ENCODE results near the gene ZNF438.
"Not testable (repeated sequence)": the region's sequence is repeated elsewhere in the genome, so short reads cannot be mapped to it uniquely, and the experiment has no call there.

The ZNF438 gene

GRCh38 chr10:31055573-31056251 lies 24.0 kb upstream of the ZNF438 start:
- in situ Hi-C loops (cut with MboI; ENCODE audit: low sequenced_read_pairs): no loop called here

GRCh38 chr10:31051703-31052102 lies 20.0 kb upstream of the ZNF438 start:
- in situ Hi-C loops (cut with MboI; ENCODE audit: low sequenced_read_pairs): no loop called here

DNA sequence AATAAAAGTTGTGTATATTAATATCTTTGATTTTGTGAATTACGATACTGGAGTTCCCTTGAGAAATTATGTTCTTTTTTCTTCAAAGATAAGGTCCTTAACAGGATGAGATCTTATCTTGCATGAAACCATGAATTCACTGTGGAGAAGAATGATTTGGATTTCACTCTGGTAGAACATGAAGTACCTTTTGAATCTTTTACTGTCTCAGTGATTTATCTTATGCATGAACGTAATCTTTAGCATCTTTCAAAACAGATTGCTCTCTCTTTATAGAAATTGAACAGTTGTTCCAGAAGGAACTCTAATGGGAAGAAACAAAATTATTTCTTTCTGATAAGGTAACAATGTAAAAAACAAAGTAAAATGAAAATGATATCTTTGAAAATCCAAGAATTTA lies 11.0 kb upstream of the ZNF438 start:
- in situ Hi-C loops (cut with MboI; ENCODE audit: low sequenced_read_pairs): no loop called here

DNA sequence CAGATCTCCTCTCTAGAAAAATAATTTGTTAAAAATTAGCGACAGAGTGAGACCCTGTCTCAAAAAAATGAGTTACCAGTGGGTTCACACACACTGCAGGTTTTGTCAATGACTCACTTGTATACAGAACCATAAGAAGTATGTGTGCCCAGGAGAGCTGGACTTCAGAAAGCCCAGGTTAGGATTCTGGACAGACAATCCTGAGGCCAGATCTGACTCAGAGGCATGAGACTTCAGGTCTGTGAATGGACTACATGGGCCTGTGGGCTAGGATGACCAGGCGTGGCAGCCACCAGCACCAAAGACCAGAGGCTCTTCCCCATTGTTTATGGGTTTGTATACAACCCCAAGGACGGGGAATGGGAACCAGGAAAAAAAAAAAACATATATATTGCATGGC lies 9.3 kb upstream of the ZNF438 start:
- in situ Hi-C loops (cut with MboI; ENCODE audit: low sequenced_read_pairs): no loop called here

GRCh38 chr10:31039006-31039405 lies 7.3 kb upstream of the ZNF438 start:
- in situ Hi-C loops (cut with MboI; ENCODE audit: low sequenced_read_pairs): not testable (repeated sequence)

DNA sequence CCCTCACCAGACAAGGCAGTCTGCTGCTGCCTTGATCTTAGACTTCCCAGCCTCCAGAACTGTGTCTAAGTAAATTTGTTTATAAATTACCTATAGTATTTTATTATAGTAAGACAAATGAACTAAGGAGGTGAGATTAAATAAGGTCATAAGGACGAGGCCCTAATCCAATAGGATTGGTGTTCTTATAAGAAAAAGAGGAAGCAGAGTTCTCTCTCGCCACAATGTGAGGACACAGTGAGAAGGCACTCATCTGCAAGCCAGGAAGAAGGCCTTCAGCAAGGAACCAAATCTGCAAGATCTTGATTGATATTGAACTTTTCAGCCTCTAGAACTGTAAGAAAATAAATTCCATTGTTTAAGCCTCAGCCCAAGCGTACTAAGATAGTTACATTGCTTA lies 6.1 kb upstream of the ZNF438 start:
- in situ Hi-C loops (cut with MboI; ENCODE audit: low sequenced_read_pairs): no loop called here

- in situ Hi-C loops (cut with MboI; ENCODE audit: low sequenced_read_pairs): no loop called here
Observed at GRCh38 chr10:31036209-31036608, 4.5 kb upstream of the ZNF438 start.

DNA sequence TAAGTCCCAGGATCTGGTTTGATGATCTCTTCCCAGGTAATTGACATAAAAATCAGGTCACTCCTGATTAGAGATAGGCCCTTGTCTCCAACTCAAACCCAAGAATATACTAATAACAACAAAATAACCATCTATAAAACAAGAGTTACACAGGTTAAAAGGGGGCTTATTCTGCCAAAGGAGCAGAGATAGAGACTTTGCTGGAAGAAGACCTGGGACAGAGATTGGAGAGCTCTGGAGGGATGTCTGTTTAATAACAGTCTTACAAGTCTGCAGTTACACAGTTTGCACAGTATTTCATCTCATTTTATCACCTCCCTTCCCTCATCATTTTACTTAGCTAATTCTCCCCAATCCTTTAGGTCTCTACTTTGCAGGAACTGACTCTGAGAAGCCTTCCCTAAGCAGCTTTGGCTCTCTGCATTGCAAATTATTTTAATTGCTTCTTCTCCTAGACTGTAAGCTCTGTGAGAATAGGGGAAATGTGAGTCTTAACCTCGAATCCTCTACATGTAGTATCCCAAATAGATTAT lies 3.7 kb upstream of the ZNF438 start:
- in situ Hi-C loops (cut with MboI; ENCODE audit: low sequenced_read_pairs): no loop called here

GRCh38 chr10:31034098-31034909 lies 2.6 kb upstream of the ZNF438 start:
- in situ Hi-C loops (cut with MboI; ENCODE audit: low sequenced_read_pairs): no loop called here

GRCh38 chr10:31033147-31033546 lies 1.5 kb upstream of the ZNF438 start:
- in situ Hi-C loops (cut with MboI; ENCODE audit: low sequenced_read_pairs): no loop called here

GRCh38 chr10:31032258-31033132 lies 830 bp upstream of the ZNF438 start:
- in situ Hi-C loops (cut with MboI; ENCODE audit: low sequenced_read_pairs): no loop called here

DNA sequence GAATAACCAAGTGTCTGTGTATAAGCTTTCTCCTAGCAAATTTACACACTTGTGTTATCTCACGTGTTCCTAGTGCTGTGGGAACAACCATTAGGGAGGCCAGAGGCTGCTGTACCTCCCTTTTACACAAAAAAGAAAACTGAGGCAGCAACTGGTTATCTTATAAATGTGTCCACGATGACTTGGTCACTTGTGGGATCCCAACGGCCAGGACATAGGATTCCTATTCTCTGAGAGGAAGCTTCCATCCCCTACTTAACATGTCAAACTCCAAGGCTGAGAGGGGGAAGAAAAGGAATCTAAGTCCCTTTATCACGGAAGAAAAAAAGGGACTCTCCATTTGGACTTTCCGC lies 484 bp downstream of the ZNF438 start:
- in situ Hi-C loops (cut with MboI; ENCODE audit: low sequenced_read_pairs): no loop called here

- in situ Hi-C loops (cut with MboI; ENCODE audit: low sequenced_read_pairs): no loop called here
Observed at GRCh38 chr10:31030800-31031199, 865 bp downstream of the ZNF438 start.

DNA sequence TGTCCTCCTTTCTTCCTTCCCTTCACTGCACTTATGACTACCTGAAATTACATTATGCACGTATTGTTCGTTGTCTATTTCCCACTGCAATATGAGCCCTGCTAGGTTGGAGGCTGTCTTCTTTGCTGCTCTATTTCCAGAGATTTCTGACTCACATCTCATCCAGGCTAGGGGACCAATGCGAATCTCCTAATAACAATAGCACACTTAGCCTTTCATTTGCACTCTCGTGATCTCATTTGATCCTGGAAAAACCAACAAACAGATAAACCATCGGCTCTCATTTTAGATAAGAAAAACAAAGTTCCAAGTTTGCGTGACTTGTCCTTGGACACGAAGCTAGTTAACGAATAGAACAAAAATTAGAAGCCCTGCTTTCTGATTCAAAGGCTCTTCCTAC lies 1.4 kb downstream of the ZNF438 start:
- in situ Hi-C loops (cut with MboI; ENCODE audit: low sequenced_read_pairs): no loop called here

DNA sequence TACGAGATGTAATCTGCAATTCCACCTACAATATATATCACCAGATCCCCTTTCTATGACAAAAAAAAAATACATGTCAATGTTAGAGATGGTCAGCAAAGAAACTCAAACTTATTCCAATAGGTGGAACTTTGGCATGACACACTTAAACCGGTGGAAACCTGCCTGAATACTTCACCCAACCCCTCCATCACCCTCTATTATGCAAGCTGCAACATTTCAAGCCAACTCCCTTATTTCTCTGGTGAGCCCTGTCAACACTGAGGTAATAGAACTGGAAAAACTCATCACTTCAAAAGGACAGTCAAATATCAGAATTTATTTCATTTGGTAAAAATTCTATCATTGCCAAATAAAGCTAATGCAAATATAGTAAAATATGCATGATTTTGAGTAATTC lies 3.6 kb downstream of the ZNF438 start:
- in situ Hi-C loops (cut with MboI; ENCODE audit: low sequenced_read_pairs): no loop called here

DNA sequence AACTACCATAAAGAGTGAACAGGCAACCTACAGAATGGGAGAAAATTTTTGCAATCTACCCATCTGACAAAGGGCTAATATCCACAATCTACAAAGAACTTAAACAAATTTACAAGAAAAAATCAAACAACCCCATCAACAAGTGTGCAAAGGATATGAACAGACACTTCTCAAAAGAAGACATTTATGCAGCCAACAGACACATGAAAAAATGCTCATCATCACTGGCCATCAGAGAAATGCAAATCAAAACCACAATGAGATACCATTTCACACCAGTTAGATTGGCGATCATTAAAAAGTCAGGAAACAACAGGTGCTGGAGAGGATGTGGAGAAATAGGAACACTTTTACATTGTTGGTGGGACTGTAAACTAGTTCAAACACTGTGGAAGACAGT lies 5.4 kb downstream of the ZNF438 start:
- in situ Hi-C loops (cut with MboI; ENCODE audit: low sequenced_read_pairs): not testable (repeated sequence)

DNA sequence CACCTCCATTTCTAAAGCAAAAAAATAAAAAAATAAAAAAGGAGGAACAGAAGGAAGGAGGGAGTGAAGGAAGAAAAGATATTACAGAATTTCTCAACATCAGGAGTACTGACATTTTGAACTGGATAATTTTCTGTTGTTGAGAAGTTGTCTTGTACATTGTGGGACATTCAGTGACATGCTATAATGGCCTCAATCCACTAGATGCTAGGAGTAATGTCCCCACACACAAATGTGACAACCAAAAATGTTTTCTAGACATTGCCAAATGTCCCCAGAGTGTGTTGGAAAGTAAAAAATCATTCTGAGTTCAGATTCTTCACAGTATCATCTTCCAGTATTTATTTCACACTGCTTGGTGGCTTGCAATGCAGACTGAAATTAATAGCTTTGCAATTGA lies 6.5 kb downstream of the ZNF438 start:
- in situ Hi-C loops (cut with MboI; ENCODE audit: low sequenced_read_pairs): no loop called here

DNA sequence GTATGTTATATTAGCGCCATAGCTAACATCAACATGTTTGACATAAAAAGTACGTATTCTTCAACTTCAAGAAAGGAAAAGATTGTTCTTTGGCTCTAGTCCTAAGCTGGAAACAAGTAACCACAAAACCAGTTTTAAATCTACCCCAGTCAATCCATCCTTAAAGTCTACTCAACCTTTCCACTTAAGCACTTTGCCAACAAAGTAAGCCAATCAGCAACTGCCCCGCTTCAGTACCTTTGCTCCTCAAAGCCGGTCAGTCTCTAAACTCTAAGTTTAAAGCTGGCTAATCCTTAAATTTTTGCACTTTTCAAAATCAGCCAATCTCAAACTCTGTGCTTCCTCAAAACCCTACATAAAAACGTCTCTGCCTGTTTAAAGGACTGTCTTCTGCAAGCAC lies 8.1 kb downstream of the ZNF438 start:
- in situ Hi-C loops (cut with MboI; ENCODE audit: low sequenced_read_pairs): no loop called here

- in situ Hi-C loops (cut with MboI; ENCODE audit: low sequenced_read_pairs): no loop called here
Observed at GRCh38 chr10:31020209-31020608, 11.5 kb downstream of the ZNF438 start.

DNA sequence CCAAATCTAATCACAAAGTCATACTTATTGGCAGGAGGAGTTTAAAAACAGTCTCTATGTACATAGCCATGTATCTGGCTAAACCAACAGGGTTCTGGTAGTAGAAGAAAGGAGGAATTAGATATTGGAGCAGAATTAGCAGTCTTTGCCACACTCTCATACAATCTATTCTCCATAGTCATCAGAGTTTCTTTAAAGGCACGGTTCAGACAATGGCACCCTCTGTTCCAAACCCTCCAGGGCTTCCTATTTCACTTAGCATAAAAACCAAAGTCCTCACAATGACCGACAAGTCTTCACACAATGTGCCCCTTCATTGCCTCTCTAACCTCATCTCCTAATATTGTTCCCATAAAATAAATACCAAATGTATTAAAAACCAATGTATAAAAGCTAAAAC lies 12.7 kb downstream of the ZNF438 start:
- in situ Hi-C loops (cut with MboI; ENCODE audit: low sequenced_read_pairs): no loop called here

GRCh38 chr10:31018356-31018750 lies 13.3 kb downstream of the ZNF438 start:
- in situ Hi-C loops (cut with MboI; ENCODE audit: low sequenced_read_pairs): no loop called here
